Inferior parietal cortex (tissue), 1 donor: ENCODE measurements around the gene RIPK3.
"Not testable (repeated sequence)": the region's sequence is repeated elsewhere in the genome, so short reads cannot be mapped to it uniquely, and the experiment has no call there.

Experiments
- DNase-seq: peaks from one replicate; pipeline ENCODE4 v3.0.0-alpha.2; 2016; ENCODE audit errors: extremely low spot score

The RIPK3 gene

GRCh38 chr14:24369907-24370687, 30.3 kb upstream of the RIPK3 start:
- DNase-seq: no peak

DNA sequence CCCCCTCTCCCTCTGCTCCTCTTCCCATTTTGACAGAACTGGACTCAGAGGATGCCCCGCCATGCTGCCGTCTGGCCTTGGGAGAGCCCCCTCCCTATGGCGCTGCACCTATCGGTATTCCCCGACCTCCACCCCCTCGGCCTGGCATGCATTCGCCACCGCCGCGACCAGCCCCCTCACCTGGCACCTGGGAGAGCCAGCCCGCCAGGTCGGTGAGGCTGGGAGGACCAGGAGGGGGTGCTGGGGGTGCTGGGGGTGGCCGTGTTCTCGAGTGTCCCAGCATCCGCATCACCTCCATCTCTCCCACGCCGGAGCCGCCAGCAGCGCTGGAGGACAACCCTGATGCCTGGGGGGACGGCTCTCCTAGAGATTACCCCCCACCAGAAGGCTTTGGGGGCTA, 29.7 kb upstream of the RIPK3 start:
- DNase-seq: no peak

GRCh38 chr14:24368562-24369252, 28.9 kb upstream of the RIPK3 start:
- DNase-seq: no peak

DNA sequence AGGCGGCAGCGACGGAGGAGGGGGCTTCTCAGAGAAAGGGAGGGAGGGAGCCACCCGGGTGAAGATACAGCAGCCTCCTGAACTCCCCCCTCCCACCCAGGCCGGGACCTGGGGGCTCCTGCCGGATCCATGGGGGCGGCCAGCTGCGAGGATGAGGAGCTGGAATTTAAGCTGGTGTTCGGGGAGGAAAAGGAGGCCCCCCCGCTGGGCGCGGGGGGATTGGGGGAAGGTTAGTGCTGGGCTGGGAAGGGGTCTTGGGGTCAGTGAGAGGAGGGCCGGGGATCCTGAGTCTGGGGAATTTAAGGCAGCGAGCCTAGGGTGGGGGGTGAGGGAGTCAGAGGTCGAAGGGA, 28.4 kb upstream of the RIPK3 start:
- DNase-seq: no peak

DNA sequence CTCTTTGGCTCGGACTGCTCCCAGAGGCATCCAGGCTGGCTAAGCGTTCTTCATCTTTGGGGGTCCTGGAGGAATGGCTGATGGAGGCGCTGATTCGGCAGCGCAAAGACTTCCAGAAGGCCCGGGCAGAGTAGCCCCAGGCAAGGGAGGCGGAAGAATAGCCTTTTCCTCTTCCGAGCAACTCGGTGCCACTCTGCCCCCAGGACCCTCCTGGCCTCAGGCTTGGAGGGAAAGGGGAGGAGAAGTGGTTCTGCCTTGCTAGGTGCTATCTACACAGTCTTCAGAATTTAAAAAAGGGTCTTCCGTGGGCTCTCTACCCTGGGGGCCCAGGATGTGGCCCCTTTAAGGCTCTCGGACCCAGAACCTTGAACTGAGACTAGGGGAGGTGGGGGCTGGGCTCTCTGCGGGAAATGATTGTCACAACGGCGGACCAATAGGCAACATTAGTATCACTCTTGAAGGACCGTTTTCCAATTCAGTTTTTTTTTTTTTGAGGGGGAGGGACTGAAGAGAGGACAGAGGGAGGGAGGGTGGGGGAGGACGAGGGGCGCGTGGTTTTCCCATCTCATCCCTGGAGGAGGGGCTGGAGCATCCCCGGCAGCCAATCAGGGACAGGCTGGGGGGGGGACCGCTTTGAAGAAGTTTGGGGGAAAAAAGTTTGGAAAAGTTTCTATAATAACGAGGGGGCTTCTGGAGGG, 27.9 kb upstream of the RIPK3 start, which contains the start of gene NFATC4:
TSS of gene NFATC4 (plus strand) at position 671 of the 698 bp plus-strand sequence. CDS start 157 bp downstream, outside the sequence.
- no peak for DNase-seq

DNA sequence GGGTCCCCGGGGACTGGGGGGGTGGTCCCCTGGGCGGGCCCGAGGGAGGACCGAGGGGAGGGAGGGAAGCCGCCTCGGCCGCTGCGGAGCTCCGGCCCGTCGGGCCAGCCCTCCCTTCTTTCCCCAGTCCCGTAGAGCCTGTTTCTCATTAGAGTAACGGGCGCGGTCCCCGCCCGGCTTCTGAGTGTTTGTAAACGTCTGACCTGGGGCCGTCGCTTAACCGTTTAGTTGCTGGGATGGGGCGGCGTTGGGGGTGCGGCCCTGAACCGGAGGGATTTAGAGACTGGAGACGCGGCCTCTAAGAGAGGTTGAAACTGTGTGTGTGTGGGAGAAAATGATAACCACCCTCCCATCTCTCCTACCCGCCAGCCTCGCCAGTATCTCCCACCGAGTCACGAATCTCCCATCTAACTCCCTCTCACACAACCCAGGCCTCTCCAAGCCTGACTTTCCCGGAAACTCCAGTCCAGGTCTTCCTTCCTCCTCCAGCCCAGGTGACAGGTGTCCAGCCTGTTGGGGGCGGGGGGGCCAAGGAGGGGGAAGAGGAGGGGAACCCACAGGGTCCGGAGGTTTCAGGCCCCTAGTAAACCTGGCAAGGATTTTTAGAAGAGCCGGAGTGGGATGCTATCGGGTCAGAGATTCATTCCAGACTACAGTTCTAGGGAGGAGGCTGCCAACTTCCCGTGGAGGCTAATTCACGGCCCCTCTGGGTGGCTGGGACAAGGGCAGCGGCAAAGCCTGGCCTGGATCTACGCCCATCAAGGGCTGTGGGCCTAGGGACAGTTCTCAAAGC, 27.1 kb upstream of the RIPK3 start:
- peak; percentile 13 for DNase-seq

- no peak for DNase-seq
Measured at GRCh38 chr14:24366413-24366720, 26.6 kb upstream of the RIPK3 start.

- no peak for DNase-seq
Measured at GRCh38 chr14:24365600-24366412, 26.0 kb upstream of the RIPK3 start.

DNA sequence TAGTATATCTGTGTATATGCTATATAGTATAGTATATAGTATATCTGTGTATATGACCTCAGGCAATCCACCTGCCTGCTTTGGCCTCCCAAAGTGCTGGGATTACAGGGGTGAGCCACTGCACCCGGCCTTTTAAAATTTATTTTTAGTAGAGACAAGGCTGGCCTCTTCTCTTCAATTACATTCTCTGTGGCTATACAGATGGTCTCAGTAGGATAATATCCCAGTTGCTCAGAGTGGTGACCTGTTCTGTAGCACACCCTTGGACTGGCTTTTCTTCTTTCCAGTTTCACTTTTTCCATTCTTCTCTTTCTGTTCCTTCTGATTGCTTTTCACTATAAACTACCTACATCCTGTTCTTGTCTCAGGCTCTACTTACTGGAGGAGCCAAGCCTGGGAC, 25.1 kb upstream of the RIPK3 start:
- DNase-seq: no peak

DNA sequence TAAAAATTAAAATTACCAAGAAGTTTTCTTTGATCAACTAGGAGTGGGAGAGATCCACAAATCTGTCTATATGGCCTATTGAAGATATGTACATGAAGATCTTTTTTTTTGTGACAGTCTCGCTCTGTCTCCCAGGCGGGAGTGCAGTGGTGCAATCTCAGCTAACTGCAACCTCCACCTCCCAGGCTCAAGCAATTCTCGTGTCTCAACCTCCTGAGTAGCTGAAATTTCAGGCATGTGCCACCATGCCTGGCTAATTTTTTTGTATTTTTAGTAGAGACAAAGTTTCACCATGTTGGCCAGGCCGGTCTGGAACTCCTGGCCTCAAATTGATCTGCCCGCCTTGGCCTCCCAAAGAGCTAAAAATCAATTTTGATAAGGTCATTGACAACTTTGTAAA, 23.6 kb upstream of the RIPK3 start:
- DNase-seq: no peak

DNA sequence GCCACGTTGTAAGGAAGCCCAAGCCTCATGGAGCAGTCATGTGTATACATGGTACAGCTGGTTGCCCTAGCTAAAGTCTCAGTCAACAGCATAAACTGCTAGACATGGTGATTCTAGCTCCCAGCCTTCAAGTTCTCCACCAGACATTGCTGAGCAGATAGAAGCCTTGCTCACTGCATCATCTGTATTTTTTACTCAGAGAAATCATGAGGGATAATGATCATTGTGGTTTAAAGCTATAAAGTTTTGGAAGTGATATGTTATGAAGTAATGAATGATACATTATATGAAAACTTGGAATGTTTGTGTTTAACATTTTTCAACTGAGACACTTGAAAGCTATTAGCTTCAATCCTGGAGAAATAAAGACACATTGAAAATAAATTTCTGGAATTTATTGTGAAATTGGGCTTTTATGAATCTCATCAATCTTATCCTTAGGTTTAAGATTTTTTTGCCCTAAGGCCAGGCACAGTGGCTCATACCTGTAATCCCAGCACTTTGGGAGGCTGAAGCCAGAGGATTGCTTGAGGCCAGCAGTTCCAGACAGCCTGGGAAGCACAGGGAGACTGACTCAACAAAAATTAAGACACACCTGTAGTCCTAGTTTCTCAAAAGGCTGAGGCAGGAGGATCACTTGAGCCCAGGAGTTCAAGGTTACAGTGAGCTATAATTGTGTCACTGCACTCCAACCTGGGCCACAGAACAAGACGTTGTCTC, 22.6 kb upstream of the RIPK3 start:
- no peak for DNase-seq

DNA sequence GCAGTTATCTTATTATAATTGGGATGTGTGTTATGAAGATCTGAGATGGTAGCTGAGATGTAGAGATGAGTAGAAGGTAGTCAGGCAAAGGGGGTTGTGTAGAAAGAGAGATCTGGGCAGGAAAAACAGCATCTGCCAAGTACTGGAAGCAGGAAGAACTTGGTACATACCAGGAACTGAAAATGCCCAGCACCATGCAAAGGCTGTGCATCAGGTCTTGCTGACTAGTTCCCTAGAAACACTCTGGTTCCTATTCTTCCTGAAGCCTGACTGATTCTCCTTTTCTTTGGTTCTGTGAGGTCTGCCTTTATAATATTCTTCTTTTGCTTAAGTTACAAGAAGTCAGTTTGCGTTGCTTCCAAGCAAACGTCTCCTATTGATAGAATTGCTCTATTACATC, 21.5 kb upstream of the RIPK3 start:
- no peak for DNase-seq

- DNase-seq: no peak
Measured at GRCh38 chr14:24360281-24360680, 20.5 kb upstream of the RIPK3 start.

GRCh38 chr14:24356208-24356607, 16.4 kb upstream of the RIPK3 start:
- DNase-seq: no peak

DNA sequence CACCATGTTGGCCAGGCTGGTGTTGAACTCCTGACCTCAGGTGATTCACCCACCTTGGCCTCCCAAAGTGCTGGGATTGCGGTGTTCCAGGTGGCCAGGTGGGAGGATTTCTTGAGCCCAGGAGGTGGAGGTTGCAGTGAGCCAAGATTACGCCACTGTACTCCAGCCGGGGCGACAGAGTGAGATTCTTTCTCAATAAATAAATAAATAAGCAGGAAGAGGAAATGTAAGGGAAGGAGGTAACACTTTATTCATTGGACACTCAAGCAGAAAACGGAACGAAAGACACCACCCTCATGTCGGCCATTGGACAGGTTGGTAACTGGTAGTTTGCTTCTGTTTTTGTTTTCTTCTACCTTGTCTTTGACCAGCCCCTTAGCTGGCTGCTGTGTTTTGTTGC, 15.2 kb upstream of the RIPK3 start:
- DNase-seq: no peak

DNA sequence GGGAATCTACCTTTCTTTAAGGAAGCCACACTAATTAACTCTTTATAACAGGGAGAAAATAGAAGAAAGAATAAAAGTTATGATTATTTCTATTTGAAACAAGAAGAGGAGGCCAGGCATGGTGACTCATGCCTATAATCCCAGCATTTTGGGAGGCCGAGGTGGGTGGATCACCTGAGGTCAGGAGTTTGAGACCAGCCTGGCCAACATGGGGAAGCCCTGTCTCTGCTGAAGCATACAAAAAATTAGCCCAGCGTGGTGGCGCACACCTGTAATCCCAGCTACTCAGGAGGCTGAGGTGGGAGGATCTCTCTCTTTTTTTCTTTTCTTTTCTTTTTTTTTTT, 14.7 kb upstream of the RIPK3 start:
- not testable (repeated sequence) for DNase-seq

GRCh38 chr14:24353559-24354481, 14.0 kb upstream of the RIPK3 start:
- DNase-seq: no peak

GRCh38 chr14:24351517-24351916, 11.7 kb upstream of the RIPK3 start:
- DNase-seq: no peak

DNA sequence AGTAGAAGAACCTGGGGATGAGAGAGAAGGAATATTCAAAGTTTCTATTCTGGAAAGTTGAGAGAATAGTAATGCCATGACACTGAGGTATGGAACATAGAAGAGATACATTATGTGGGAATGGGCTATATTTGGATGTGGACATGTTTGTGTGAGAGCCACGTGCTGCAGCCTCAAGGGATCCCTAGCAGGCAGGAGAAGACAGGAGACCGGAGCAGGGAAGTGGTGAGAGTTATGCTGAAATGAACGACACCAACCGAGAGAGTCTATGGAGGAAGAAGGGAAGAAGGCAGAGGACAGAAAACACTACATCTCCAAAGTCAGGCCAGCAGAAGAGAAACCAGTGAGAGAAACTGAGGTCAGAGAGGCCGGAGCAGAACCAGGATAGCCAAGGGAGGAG, 10.0 kb upstream of the RIPK3 start:
- DNase-seq: no peak

DNA sequence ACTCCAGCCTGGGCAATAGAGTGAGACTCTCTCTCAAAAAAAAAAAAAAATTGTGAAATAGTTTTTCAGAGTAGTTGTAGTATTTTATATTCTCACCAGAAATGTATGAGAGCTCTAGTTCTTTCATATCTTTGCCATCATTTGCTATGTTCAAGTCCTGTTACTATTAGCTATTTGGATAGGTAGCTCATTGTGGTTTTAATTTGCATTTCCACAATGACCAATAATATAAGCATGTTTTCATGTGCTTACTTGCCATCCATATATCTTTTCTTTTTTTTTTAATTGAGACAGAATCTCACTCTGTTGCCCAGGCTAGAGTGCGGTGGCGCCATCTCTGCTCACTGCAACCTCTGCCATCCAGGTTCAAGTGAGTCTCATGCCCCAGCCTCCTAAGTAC, 8.4 kb upstream of the RIPK3 start:
- no peak for DNase-seq
